DMS53 (cell line): ENCODE results near the gene ABL2.
"Not testable (repeated sequence)": the region's sequence is repeated elsewhere in the genome, so short reads cannot be mapped to it uniquely, and the experiment has no call there.

Experiments used
- DNase-seq: peaks from one replicate; lab custom pipeline; 2025; lab: John Stamatoyannopoulos, UW

ABL2 gene

GRCh38 chr1:179229214-179230140 lies at the start of gene ABL2:
TSS of gene ABL2 (minus strand) at chr1:179229677. CDS start at chr1:179229397, 280 bp downstream.
- peak; percentile 77 for DNase-seq

- DNase-seq, result no peak
These were observed 49.4 kb upstream of the ABL2 start for GRCh38 chr1:179278920-179279319.

- DNase-seq, result not testable (repeated sequence)
These were observed 44.9 kb upstream of the ABL2 start for GRCh38 chr1:179274424-179274823.

GRCh38 chr1:179269071-179269470 lies 39.6 kb upstream of the ABL2 start:
- no peak for DNase-seq

GRCh38 chr1:179264507-179264906 lies 35.0 kb upstream of the ABL2 start:
- DNase-seq, result no peak

GRCh38 chr1:179263121-179263520 lies 33.6 kb upstream of the ABL2 start:
- DNase-seq, result no peak

- DNase-seq, result no peak
These were observed 32.7 kb upstream of the ABL2 start for GRCh38 chr1:179262183-179262582.

GRCh38 chr1:179253286-179253972 lies 24.0 kb upstream of the ABL2 start:
- DNase-seq, result no peak

GRCh38 chr1:179252606-179253005 lies 23.1 kb upstream of the ABL2 start:
- no peak for DNase-seq

GRCh38 chr1:179251675-179252074 lies 22.2 kb upstream of the ABL2 start:
- DNase-seq, result peak; percentile 79

GRCh38 chr1:179247923-179248322 lies 18.4 kb upstream of the ABL2 start:
- DNase-seq, result no peak

GRCh38 chr1:179245426-179245825 lies 15.9 kb upstream of the ABL2 start:
- not testable (repeated sequence) for DNase-seq

GRCh38 chr1:179241530-179242097 lies 12.1 kb upstream of the ABL2 start:
- DNase-seq, result no peak

GRCh38 chr1:179237222-179237621 lies 7.7 kb upstream of the ABL2 start:
- no peak for DNase-seq

- no peak for DNase-seq
These were observed 5.4 kb upstream of the ABL2 start for GRCh38 chr1:179234863-179235262.

- DNase-seq, result no peak
These were observed 2.4 kb upstream of the ABL2 start for GRCh38 chr1:179231923-179232322.

- no peak for DNase-seq
These were observed 1.2 kb upstream of the ABL2 start for GRCh38 chr1:179230721-179231120.

GRCh38 chr1:179230251-179230650 lies 774 bp upstream of the ABL2 start:
- DNase-seq, result peak; percentile 35

- DNase-seq, result peak; percentile 62
These were observed 679 bp downstream of the ABL2 start for GRCh38 chr1:179228783-179229213.

- no peak for DNase-seq
These were observed 2.7 kb downstream of the ABL2 start for GRCh38 chr1:179226738-179227137.

- not testable (repeated sequence) for DNase-seq
These were observed 5.0 kb downstream of the ABL2 start for GRCh38 chr1:179224466-179224865.

- DNase-seq, result not testable (repeated sequence)
These were observed 8.4 kb downstream of the ABL2 start for GRCh38 chr1:179221121-179221520.
